ENCODE results near the gene TMEM79. TPM values are rescaled to one million over a fixed set of nuclear protein-coding genes. Genes with fewer than 3 reads are reported as not detected.

The TMEM79 gene
- total RNA-seq, 2 donors from 2014 or later, result 0.56 to 5.0 TPM

- Histone ChIP-seq H3K36me3 (peaks cover 17% of the 10 kb centered on the region), H3K27ac (peak overlapping the region; percentile 61 to 63), H3K4me3 (peak overlapping the region; percentile 94), H3K4me1 (ENCODE audit: control insufficient read depth in 1 of 2, low read depth in 2 of 2) (peaks cover 12 to 18% of the 10 kb centered on the region in 2 donors), H3K9me3 (no peaks in the 10 kb centered on the region), H3K27me3 (replicated peaks; ENCODE audit: insufficient read depth) (no peaks in the 10 kb centered on the region)
- DNase-seq (ENCODE audit: low spot score) (no peak), ATAC-seq (ENCODE audit: insufficient number of reproducible peaks, low FRiP score, low read depth) (no peak)
- no peak for TF ChIP-seq CTCF (IDR thresholded peaks at IDR 0.05)
These were observed 53.1 kb downstream of the TMEM79 start for GRCh38 chr1:156337052-156337887.

GRCh38 chr1:156337888-156338179, 53.7 kb downstream of the TMEM79 start:
- Histone ChIP-seq H3K27me3 (replicated peaks; ENCODE audit: insufficient read depth) (no peaks in the 10 kb centered on the region), H3K36me3 (peaks cover 11% of the 10 kb centered on the region), H3K27ac (peak overlapping the region; percentile 61 to 63), H3K4me1 (ENCODE audit: control insufficient read depth in 1 of 2, low read depth in 2 of 2) (peaks cover 12 to 18% of the 10 kb centered on the region in 2 donors), H3K4me3 (peak overlapping the region; percentile 94), H3K9me3 (no peaks in the 10 kb centered on the region)
- no peak for TF ChIP-seq CTCF (IDR thresholded peaks at IDR 0.05)
- DNase-seq (ENCODE audit: low spot score) (no peak), ATAC-seq (ENCODE audit: insufficient number of reproducible peaks, low FRiP score, low read depth) (no peak)

GRCh38 chr1:156338180-156338976, 54.3 kb downstream of the TMEM79 start, which contains the start of the genes CCT3 and TSACC:
TSS of gene CCT3 (minus strand) at chr1:156338292. CDS start at chr1:156338184, 108 bp downstream.
TSS of gene TSACC (plus strand) at chr1:156338526. CDS start at chr1:156339758, 1,232 bp downstream.
- TF ChIP-seq CTCF (IDR thresholded peaks at IDR 0.05), result no peak
- H3K4me3 ChIP-seq, result peak within 1 kb of the TSS; percentile 94
- peak; percentile 91 for ATAC-seq (ENCODE audit: insufficient number of reproducible peaks, low FRiP score, low read depth)

More at GRCh38 chr1:156338180-156338976, 54.3 kb downstream of the TMEM79 start, which contains the start of the genes CCT3 and TSACC:
- H3K27me3 ChIP-seq (replicated peaks; ENCODE audit: insufficient read depth), result no peaks in the 10 kb centered on the region
- H3K27ac ChIP-seq, result peak within 1 kb of the TSS; percentile 61 to 68
- peaks cover 12 to 18% of the 10 kb centered on the region in 2 donors for H3K4me1 ChIP-seq (ENCODE audit: control insufficient read depth in 1 of 2, low read depth in 2 of 2)
- H3K9me3 ChIP-seq, result no peaks in the 10 kb centered on the region
- H3K36me3 ChIP-seq, result peaks cover 5% of the 10 kb centered on the region
- DNase-seq (ENCODE audit: low spot score), result peak; percentile 99

Other genes with a start within 250 kb of the TMEM79 start
- 10 to 100 TPM; 21.7 to 36.7 TPM for gene UBQLN4, start 230.5 kb upstream of the TMEM79 start, total RNA-seq
- gene LAMTOR2, start 229.5 kb upstream of the TMEM79 start, total RNA-seq, result 10 to 100 TPM; 26.4 to 37.0 TPM
- not detected for gene RAB25, start 223.2 kb upstream of the TMEM79 start, total RNA-seq
- under 1 TPM in 1 of 2 donors, not detected in 1; 0.42 TPM for gene MEX3A, start 201.9 kb upstream of the TMEM79 start, total RNA-seq
- gene LMNA, start 169.6 kb upstream of the TMEM79 start, total RNA-seq, result 100 to 1,000 TPM; 740 to 804 TPM
- 10 to 100 TPM; 12.7 to 15.8 TPM for gene SEMA4A, start 130.7 kb upstream of the TMEM79 start, total RNA-seq
- 10 to 100 TPM; 10.7 to 23.7 TPM for gene SLC25A44, start 90.2 kb upstream of the TMEM79 start, total RNA-seq
- gene PMF1, start 71.3 kb upstream of the TMEM79 start, total RNA-seq, result 10 to 100 TPM; 26.4 to 33.2 TPM
- gene BGLAP, start 42.1 kb upstream of the TMEM79 start, total RNA-seq, result not detected
- gene PAQR6, start 36.3 kb upstream of the TMEM79 start, total RNA-seq, result 1 to 10 TPM in 1 of 2 donors, under 1 TPM in 1; 0.27 to 2.5 TPM
- 10 to 100 TPM; 57.8 to 72.7 TPM for gene SMG5, start 1.5 kb upstream of the TMEM79 start, total RNA-seq
- 10 to 100 TPM; 27.7 to 60.1 TPM for gene GLMP, start 11.4 kb downstream of the TMEM79 start, total RNA-seq
- gene VHLL, start 15.0 kb downstream of the TMEM79 start, total RNA-seq, result not detected
- gene CCT3, start 54.0 kb downstream of the TMEM79 start, total RNA-seq, result 100 to 1,000 TPM; 104 to 106 TPM
- not detected for gene TSACC, start 54.2 kb downstream of the TMEM79 start, total RNA-seq
- not detected for gene RHBG, start 84.9 kb downstream of the TMEM79 start, total RNA-seq
- gene MEF2D, start 216.4 kb downstream of the TMEM79 start, total RNA-seq, result 100 to 1,000 TPM in 1 of 2 donors, 10 to 100 TPM in 1; 76.1 to 101 TPM